Activated CD4-positive, alpha-beta T cell treated with anti-CD3 and anti-CD28 coated beads, Interleukin-2, Interleukin-4, amounts not matched to agents 100 ng/mL and 50 ng/mL, durations not matched to agents 16 hours and 8 hours (primary cell): ENCODE results near the gene RIPOR3.
"Not testable (repeated sequence)": the region's sequence is repeated elsewhere in the genome, so short reads cannot be mapped to it uniquely, and the experiment has no call there.

Experiments used
- DNase-seq: peaks from one replicate; pipeline ENCODE4 v3.0.0-alpha.2; 2020; ENCODE audit warnings: low spot score

Gene RIPOR3

GRCh38 chr20:50655311-50655880 lies 35.9 kb downstream of the RIPOR3 start:
- no peak for DNase-seq

GRCh38 chr20:50654904-50655303 lies 36.4 kb downstream of the RIPOR3 start:
- DNase-seq = no peak

GRCh38 chr20:50652702-50653294 lies 38.5 kb downstream of the RIPOR3 start:
- no peak for DNase-seq

- DNase-seq = no peak
These were observed 39.7 kb downstream of the RIPOR3 start for GRCh38 chr20:50651676-50652075.

GRCh38 chr20:50649590-50649989 lies 41.8 kb downstream of the RIPOR3 start:
- no peak for DNase-seq

- DNase-seq = no peak
These were observed 42.7 kb downstream of the RIPOR3 start for GRCh38 chr20:50648651-50649050.

- DNase-seq = no peak
These were observed 44.8 kb downstream of the RIPOR3 start for GRCh38 chr20:50646483-50646996.

- DNase-seq = no peak
These were observed 45.9 kb downstream of the RIPOR3 start for GRCh38 chr20:50645253-50646068.

GRCh38 chr20:50642288-50642803 lies 49.0 kb downstream of the RIPOR3 start:
- no peak for DNase-seq

- not testable (repeated sequence) for DNase-seq
These were observed 49.6 kb downstream of the RIPOR3 start for GRCh38 chr20:50641625-50642287.

GRCh38 chr20:50639971-50640711 lies 51.2 kb downstream of the RIPOR3 start:
- not testable (repeated sequence) for DNase-seq

GRCh38 chr20:50638015-50638847 lies 53.1 kb downstream of the RIPOR3 start:
- not testable (repeated sequence) for DNase-seq

GRCh38 chr20:50636601-50637540 lies 54.5 kb downstream of the RIPOR3 start:
- DNase-seq = no peak

GRCh38 chr20:50635676-50636600 lies 55.4 kb downstream of the RIPOR3 start:
- DNase-seq = peak; percentile 60

- no peak for DNase-seq
These were observed 56.3 kb downstream of the RIPOR3 start for GRCh38 chr20:50635014-50635557.

- no peak for DNase-seq
These were observed 57.2 kb downstream of the RIPOR3 start for GRCh38 chr20:50634191-50634590.

GRCh38 chr20:50633361-50633760 lies 58.0 kb downstream of the RIPOR3 start:
- DNase-seq = no peak

GRCh38 chr20:50632701-50633100 lies 58.6 kb downstream of the RIPOR3 start:
- no peak for DNase-seq
